Activated gamma-delta T cell treated with anti-CD3 and anti-CD28 coated beads, Interleukin-2, amount 50 U/mL, for 16 hours (primary cell): Measurements from ENCODE around the gene ARRDC4.

ENCODE experiments used
- DNase-seq: peaks from one replicate; pipeline ENCODE4 v3.0.0-alpha.2; 2020; ENCODE audit warnings: low read depth

ARRDC4 gene

GRCh38 chr15:97998307-97999071, 38.0 kb downstream of the ARRDC4 start:
- no peak for DNase-seq

- no peak for DNase-seq
Observed at GRCh38 chr15:98000249-98001203, 40.0 kb downstream of the ARRDC4 start.

- DNase-seq: no peak
Observed at GRCh38 chr15:98001663-98002194, 41.2 kb downstream of the ARRDC4 start.

GRCh38 chr15:98002419-98002818, 41.9 kb downstream of the ARRDC4 start:
- no peak for DNase-seq

- no peak for DNase-seq
Observed at GRCh38 chr15:98002866-98003265, 42.4 kb downstream of the ARRDC4 start.

- DNase-seq: no peak
Observed at GRCh38 chr15:98003518-98003917, 43.0 kb downstream of the ARRDC4 start.

GRCh38 chr15:98003996-98004395, 43.5 kb downstream of the ARRDC4 start:
- no peak for DNase-seq

- DNase-seq: no peak
Observed at GRCh38 chr15:98005659-98006058, 45.2 kb downstream of the ARRDC4 start.

GRCh38 chr15:98009169-98009568, 48.7 kb downstream of the ARRDC4 start:
- no peak for DNase-seq

GRCh38 chr15:98009971-98010370, 49.5 kb downstream of the ARRDC4 start:
- DNase-seq: no peak

- DNase-seq: no peak
Observed at GRCh38 chr15:98012354-98012753, 51.9 kb downstream of the ARRDC4 start.

- no peak for DNase-seq
Observed at GRCh38 chr15:98013631-98014030, 53.1 kb downstream of the ARRDC4 start.

- no peak for DNase-seq
Observed at GRCh38 chr15:98017150-98017964, 56.9 kb downstream of the ARRDC4 start.

- DNase-seq: no peak
Observed at GRCh38 chr15:98018761-98019351, 58.4 kb downstream of the ARRDC4 start.
